Mesodermal cell (in vitro differentiated cells): ENCODE measurements around the gene KCNJ1.

Experiments
- H3K27ac ChIP-seq: 2 replicates; pipeline ENCODE4 v1.7.0; 2013; ENCODE audit warnings: mild to moderate bottlenecking, low read depth, low read length, moderate library complexity; ENCODE audit not compliant: severe bottlenecking
- H3K36me3 ChIP-seq: 2 replicates; pipeline ENCODE4 v1.7.1; 2013; ENCODE audit warnings: mild to moderate bottlenecking, low read length, moderate library complexity; ENCODE audit not compliant: control insufficient read depth, insufficient read depth
- H3K4me1 ChIP-seq: one replicate; pipeline ENCODE4 v1.7.1; 2013; ENCODE audit warnings: mild to moderate bottlenecking, low read length; ENCODE audit not compliant: insufficient read depth, control insufficient read depth, poor library complexity, severe bottlenecking
- H3K4me3 ChIP-seq: 2 replicates; pipeline ENCODE4 v1.7.0; 2013; ENCODE audit warnings: low read length, control low read depth, mild to moderate bottlenecking; ENCODE audit not compliant: insufficient read depth, poor library complexity, severe bottlenecking; ENCODE audit errors: extremely low read depth
- H3K9me3 ChIP-seq: 2 replicates; pipeline ENCODE4 v1.7.1; 2013; ENCODE audit warnings: mild to moderate bottlenecking, low read length, moderate library complexity; ENCODE audit not compliant: control insufficient read depth
- WGBS, 2 experiments: methylation state at CpG; one replicate each; pipeline ENCODE4 v1.1.5; 2013; ENCODE audit warnings: missing lambda C conversion rate in 2 of 2; ENCODE audit not compliant: insufficient coverage in 2 of 2; 5-methylcytosine and 5-hydroxymethylcytosine counted together

KCNJ1 gene

GRCh38 chr11:128834157-128834556, 32.9 kb downstream of the KCNJ1 start:
- Histone ChIP-seq H3K4me3 (no peak overlapping the region), H3K36me3 (no peaks in the 10 kb centered on the region), H3K27ac (no peak overlapping the region), H3K9me3 (no peaks in the 10 kb centered on the region), H3K4me1 (peaks cover 18% of the 10 kb centered on the region)
- 92 to 95% methylated on average over 2 of the region's 2 CpGs for WGBS, 2 experiments

- WGBS, 2 experiments, result 80 to 82% methylated on average over 1 to 2 of the region's 3 CpGs
- no peak overlapping the region for H3K4me3 ChIP-seq
- H3K27ac ChIP-seq, result no peak overlapping the region
- no peaks in the 10 kb centered on the region for H3K9me3 ChIP-seq
- H3K4me1 ChIP-seq, result peaks cover 26% of the 10 kb centered on the region
- no peaks in the 10 kb centered on the region for H3K36me3 ChIP-seq
Measured at GRCh38 chr11:128832121-128832497, 35.0 kb downstream of the KCNJ1 start.

GRCh38 chr11:128831174-128832120, 35.6 kb downstream of the KCNJ1 start:
- Histone ChIP-seq H3K4me1 (peaks cover 25% of the 10 kb centered on the region), H3K36me3 (no peaks in the 10 kb centered on the region)
- WGBS, 2 experiments, result 29 to 40% methylated on average over 9 of the region's 14 CpGs

GRCh38 chr11:128830290-128831173, 36.6 kb downstream of the KCNJ1 start:
- H3K4me3 ChIP-seq, result no peak overlapping the region
- no peak overlapping the region for H3K27ac ChIP-seq
- H3K4me1 ChIP-seq, result peaks cover 18% of the 10 kb centered on the region
- H3K36me3 ChIP-seq, result no peaks in the 10 kb centered on the region
- WGBS, 2 experiments, result 96 to 100% methylated on average over 3 to 5 of the region's 11 CpGs
- no peaks in the 10 kb centered on the region for H3K9me3 ChIP-seq

More at GRCh38 chr11:128831174-128832120, 35.6 kb downstream of the KCNJ1 start:
- Histone ChIP-seq H3K4me3 (no peak overlapping the region), H3K27ac (no peak overlapping the region), H3K9me3 (no peaks in the 10 kb centered on the region)

GRCh38 chr11:128828350-128828749, 38.7 kb downstream of the KCNJ1 start:
- no peaks in the 10 kb centered on the region for H3K36me3 ChIP-seq
- WGBS, 2 experiments, result 55 to 72% methylated on average over 1 to 4 of the region's 4 CpGs
- no peaks in the 10 kb centered on the region for H3K9me3 ChIP-seq
- H3K4me1 ChIP-seq, result peaks cover 14% of the 10 kb centered on the region
- peak overlapping the region; percentile 60 for H3K27ac ChIP-seq
- H3K4me3 ChIP-seq, result no peak overlapping the region

- no peak overlapping the region for H3K27ac ChIP-seq
- H3K36me3 ChIP-seq, result no peaks in the 10 kb centered on the region
- no peaks in the 10 kb centered on the region for H3K9me3 ChIP-seq
- H3K4me3 ChIP-seq, result no peak overlapping the region
- WGBS, 2 experiments, result 93 to 95% methylated on average over 4 to 7 of the region's 7 CpGs
- H3K4me1 ChIP-seq, result peaks cover 14% of the 10 kb centered on the region
Measured at GRCh38 chr11:128827191-128827893, 39.8 kb downstream of the KCNJ1 start.

GRCh38 chr11:128825050-128825784, 41.9 kb downstream of the KCNJ1 start:
- no peak overlapping the region for H3K27ac ChIP-seq
- H3K4me3 ChIP-seq, result no peak overlapping the region
- no peaks in the 10 kb centered on the region for H3K9me3 ChIP-seq
- H3K36me3 ChIP-seq, result no peaks in the 10 kb centered on the region
- WGBS, 2 experiments, result 92 to 99% methylated on average over 11 of the region's 20 CpGs
- H3K4me1 ChIP-seq, result peaks cover 9% of the 10 kb centered on the region

- H3K36me3 ChIP-seq, result no peaks in the 10 kb centered on the region
- H3K4me1 ChIP-seq, result peaks cover 9% of the 10 kb centered on the region
- no peak overlapping the region for H3K27ac ChIP-seq
- no peaks in the 10 kb centered on the region for H3K9me3 ChIP-seq
- no peak overlapping the region for H3K4me3 ChIP-seq
- 88 to 92% methylated on average over 26 to 30 of the region's 68 CpGs for WGBS, 2 experiments
Measured at GRCh38 chr11:128824191-128825049, 42.7 kb downstream of the KCNJ1 start.

- Histone ChIP-seq H3K4me1 (peaks cover 7% of the 10 kb centered on the region), H3K9me3 (no peaks in the 10 kb centered on the region), H3K4me3 (no peak overlapping the region), H3K36me3 (no peaks in the 10 kb centered on the region), H3K27ac (no peak overlapping the region)
- 93 to 100% methylated on average over 2 to 4 of the region's 11 CpGs for WGBS, 2 experiments
Measured at GRCh38 chr11:128823753-128824152, 43.3 kb downstream of the KCNJ1 start.
